Activated CD8-positive, alpha-beta memory T cell treated with anti-CD3 and anti-CD28 coated beads, Interleukin-2, amount 10 ng/mL, durations not matched to agents 7 days and 5 days (primary cell): Measurements from ENCODE around the gene PPP1R18. TPM values are rescaled to one million over a fixed set of nuclear protein-coding genes. Genes with fewer than 3 reads are reported as not detected.
A peak's percentile ranks its signal among the peaks of the same experiment; 100 is the strongest.
"Not testable (repeated sequence)": the region's sequence is repeated elsewhere in the genome, so short reads cannot be mapped to it uniquely, and the experiment has no call there.

Experiments
- ATAC-seq: fragments of 150-1000 bp; cut with Tn5 transposase; one replicate; pipeline ENCODE4 v1.10.0; 2021; ENCODE audit warnings: moderate library complexity
- CTCF ChIA-PET: fragments of 350-600 bp; sonication (Branson Sonifier 250); formaldehyde crosslinking; loops from one replicate; lab custom pipeline; 2021; ENCODE audit warnings: antibody characterized with exemption; lab: Charles Lee
- DNase-seq: peaks from one replicate; pipeline ENCODE4 v3.0.0-alpha.2; 2020
- H3K27ac Mint-ChIP-seq: one replicate; pipeline ENCODE4 v1.8.0; 2021; ENCODE audit warnings: mild to moderate bottlenecking, mixed read lengths
- H3K27me3 Mint-ChIP-seq: one replicate; pipeline ENCODE4 v1.8.0; 2021; ENCODE audit warnings: mixed read lengths
- H3K36me3 Mint-ChIP-seq: one replicate; pipeline ENCODE4 v1.8.0; 2021; ENCODE audit warnings: mild to moderate bottlenecking, mixed read lengths
- H3K4me1 Mint-ChIP-seq: one replicate; pipeline ENCODE4 v1.8.0; 2021; ENCODE audit warnings: mixed read lengths
- H3K4me3 Mint-ChIP-seq: one replicate; pipeline ENCODE4 v1.8.0; 2021; ENCODE audit warnings: mild to moderate bottlenecking, moderate library complexity, mixed read lengths
- H3K9me3 Mint-ChIP-seq: one replicate; pipeline ENCODE4 v1.8.0; 2022; ENCODE audit warnings: low read depth, mixed read lengths
- total RNA-seq, 2 experiments: library from RNA; stranded (reverse); gene quantifications; one replicate each; pipeline ENCODE4 v1.2.3, GENCODE V29; 2021

Gene PPP1R18
- total RNA-seq, 2 experiments from 2014 or later = 257 to 293 TPM

- Mint-ChIP-seq H3K4me3 (peak overlapping the region; percentile 90), H3K27me3 (no peaks in the 10 kb centered on the region), H3K36me3 (peaks cover 72% of the 10 kb centered on the region), H3K4me1 (peaks cover 31% of the 10 kb centered on the region), H3K9me3 (no peaks in the 10 kb centered on the region), H3K27ac (peak overlapping the region; percentile 90)
- ATAC-seq (no peak), DNase-seq (peak; percentile 49)
- CTCF ChIA-PET = interaction anchor here (0.8 to 23.7 kb wide), 3 partner anchors 11 to 68 kb away, joined by 3 to 936 read pairs (median 8); partner anchors contain the start of genes DHX16, FLOT1, MDC1 and TUBB
These were observed 3.1 kb downstream of the PPP1R18 start for GRCh38 chr6:30683183-30683979.

- Mint-ChIP-seq H3K27ac (peak overlapping the region; percentile 90), H3K4me3 (peak overlapping the region; percentile 90), H3K36me3 (peaks cover 74% of the 10 kb centered on the region), H3K9me3 (no peaks in the 10 kb centered on the region), H3K4me1 (peaks cover 22% of the 10 kb centered on the region), H3K27me3 (no peaks in the 10 kb centered on the region)
- DNase-seq (peak; percentile 97), ATAC-seq (peak; percentile 59)
- CTCF ChIA-PET = interaction anchor here (0.9 to 23.7 kb wide), 5 partner anchors 10 to 56 kb away, joined by 3 to 936 read pairs (median 3); partner anchors contain the start of genes DHX16, FLOT1, MDC1 and TUBB
These were observed 4.0 kb downstream of the PPP1R18 start for GRCh38 chr6:30682143-30683117.

GRCh38 chr6:30681766-30682142 is 4.7 kb downstream of the PPP1R18 start:
- peaks cover 25% of the 10 kb centered on the region for H3K4me1 Mint-ChIP-seq
- peak; percentile 56 for DNase-seq
- CTCF ChIA-PET = interaction anchor here (0.9 to 23.7 kb wide), 8 partner anchors 10 to 398 kb away, joined by 3 to 936 read pairs (median 3); partner anchors contain the start of genes DHX16, FLOT1, MDC1 and TUBB
- peaks cover 80% of the 10 kb centered on the region for H3K36me3 Mint-ChIP-seq
- H3K9me3 Mint-ChIP-seq = no peaks in the 10 kb centered on the region
- H3K4me3 Mint-ChIP-seq = peak overlapping the region; percentile 90
- H3K27me3 Mint-ChIP-seq = no peaks in the 10 kb centered on the region
- H3K27ac Mint-ChIP-seq = peak overlapping the region; percentile 90
- no peak for ATAC-seq

- DNase-seq (peak; percentile 41), ATAC-seq (no peak)
- peaks cover 78% of the 10 kb centered on the region for H3K36me3 Mint-ChIP-seq
- H3K27ac Mint-ChIP-seq = peak overlapping the region; percentile 90
- CTCF ChIA-PET = interaction anchor here (0.7 to 23.7 kb wide), 10 partner anchors 8 to 199 kb away, joined by 3 to 936 read pairs (median 6); partner anchors contain the start of genes FLOT1, IER3, MDC1 and MRPS18B
- peaks cover 32% of the 10 kb centered on the region for H3K4me1 Mint-ChIP-seq
- H3K9me3 Mint-ChIP-seq = no peaks in the 10 kb centered on the region
- H3K4me3 Mint-ChIP-seq = peak overlapping the region; percentile 90
- no peaks in the 10 kb centered on the region for H3K27me3 Mint-ChIP-seq
These were observed 6.5 kb downstream of the PPP1R18 start for GRCh38 chr6:30679765-30680535.

GRCh38 chr6:30678964-30679726 is 7.3 kb downstream of the PPP1R18 start:
- Mint-ChIP-seq H3K9me3 (no peaks in the 10 kb centered on the region), H3K27ac (peak overlapping the region; percentile 90), H3K4me1 (peaks cover 33% of the 10 kb centered on the region), H3K36me3 (peaks cover 76% of the 10 kb centered on the region), H3K4me3 (peak overlapping the region; percentile 90), H3K27me3 (no peaks in the 10 kb centered on the region)
- CTCF ChIA-PET = interaction anchor here (0.5 to 23.7 kb wide), 23 partner anchors 9 to 405 kb away, joined by 3 to 936 read pairs (median 4); partner anchors contain the start of genes ATAT1, FLOT1, IER3 and MDC1
- ATAC-seq (peak; percentile 56), DNase-seq (peak; percentile 94)

GRCh38 chr6:30676660-30677285 is 9.7 kb downstream of the PPP1R18 start:
- CTCF ChIA-PET = interaction anchor here (0.9 to 23.7 kb wide), 3 partner anchors 50 to 230 kb away, joined by 3 to 936 read pairs (median 4); partner anchors contain the start of genes FLOT1, MDC1 and TUBB
- peaks cover 53% of the 10 kb centered on the region for H3K36me3 Mint-ChIP-seq
- no peak overlapping the region for H3K4me3 Mint-ChIP-seq

GRCh38 chr6:30672445-30673253 is 13.8 kb downstream of the PPP1R18 start, which contains the start of gene DHX16:
DHX16 (minus strand) TSS chr6:30673006; CDS start chr6:30672841, 165 bp downstream.
- Mint-ChIP-seq H3K36me3 (peaks cover 33% of the 10 kb centered on the region), H3K4me3 (peak within 1 kb of the TSS; percentile 94), H3K4me1 (peaks cover 38% of the 10 kb centered on the region), H3K27me3 (no peaks in the 10 kb centered on the region), H3K27ac (peak within 1 kb of the TSS; percentile 79), H3K9me3 (no peaks in the 10 kb centered on the region)
- DNase-seq (peak; percentile 95), ATAC-seq (peak; percentile 85)
- CTCF ChIA-PET = interaction anchor here (0.7 to 23.7 kb wide), 28 partner anchors 8 to 219 kb away, joined by 3 to 936 read pairs (median 6); partner anchors contain the start of genes ABCF1, FLOT1, MDC1 and NRM

More at GRCh38 chr6:30676660-30677285, 9.7 kb downstream of the PPP1R18 start:
- no peak for DNase-seq
- H3K27me3 Mint-ChIP-seq = no peaks in the 10 kb centered on the region
- no peak overlapping the region for H3K27ac Mint-ChIP-seq
- no peak for ATAC-seq
- no peaks in the 10 kb centered on the region for H3K9me3 Mint-ChIP-seq
- peaks cover 44% of the 10 kb centered on the region for H3K4me1 Mint-ChIP-seq

- no peaks in the 10 kb centered on the region for H3K9me3 Mint-ChIP-seq
- DNase-seq = no peak
- H3K4me1 Mint-ChIP-seq = peaks cover 35% of the 10 kb centered on the region
- no peak overlapping the region for H3K27ac Mint-ChIP-seq
- ATAC-seq = no peak
- H3K4me3 Mint-ChIP-seq = peak overlapping the region; percentile 94
- CTCF ChIA-PET = interaction anchor here (1.1 to 23.7 kb wide), 4 partner anchors 14 to 126 kb away, joined by 4 to 936 read pairs (median 6); partner anchors contain the start of genes FLOT1, MDC1 and TUBB
- H3K27me3 Mint-ChIP-seq = no peaks in the 10 kb centered on the region
- H3K36me3 Mint-ChIP-seq = peaks cover 24% of the 10 kb centered on the region
These were observed 15.5 kb downstream of the PPP1R18 start for GRCh38 chr6:30670760-30671527.

GRCh38 chr6:30666300-30666699 is 20.1 kb downstream of the PPP1R18 start:
- Mint-ChIP-seq H3K27ac (peak overlapping the region; percentile 48), H3K36me3 (peaks cover 46% of the 10 kb centered on the region), H3K4me1 (peaks cover 19% of the 10 kb centered on the region)
- ATAC-seq (peak; percentile 39), DNase-seq (peak; percentile 48)
- CTCF ChIA-PET = interaction anchor here (1.3 to 23.7 kb wide), 2 partner anchors 60 to 69 kb away, joined by 3 to 936 read pairs; partner anchors contain the start of genes FLOT1, MDC1 and TUBB
- not testable (repeated sequence) for H3K9me3 Mint-ChIP-seq, H3K27me3 Mint-ChIP-seq, H3K4me3 Mint-ChIP-seq
